ENCODE data around the gene SLC16A8.

The SLC16A8 gene

GRCh38 chr22:38097058-38097457 lies 13.1 kb upstream of the SLC16A8 start:
- no peak for DNase-seq (ENCODE audit: extremely low read depth, low read depth)
- H3K4me3 ChIP-seq (replicated peaks; ENCODE audit: low read depth, low read length): no peak overlapping the region
- TF ChIP-seq CTCF (IDR thresholded peaks at IDR 0.05; ENCODE audit: low read depth, low read length, missing control alignments): no peak

GRCh38 chr22:38089474-38089851 lies 5.5 kb upstream of the SLC16A8 start:
- H3K4me3 ChIP-seq (replicated peaks; ENCODE audit: low read depth, low read length): no peak overlapping the region
- no peak for TF ChIP-seq CTCF (IDR thresholded peaks at IDR 0.05; ENCODE audit: low read depth, low read length, missing control alignments)
- DNase-seq (ENCODE audit: extremely low read depth, low read depth): no peak

- no peak for DNase-seq (ENCODE audit: extremely low read depth, low read depth)
- H3K4me3 ChIP-seq (replicated peaks; ENCODE audit: low read depth, low read length): 0 out of 2 replicates have a peak overlapping the region, but pooled peaks have one; percentile 9
- no peak for TF ChIP-seq CTCF (IDR thresholded peaks at IDR 0.05; ENCODE audit: low read depth, low read length, missing control alignments)
Observed at GRCh38 chr22:38088629-38089473, 4.9 kb upstream of the SLC16A8 start.

GRCh38 chr22:38087855-38088254 lies 3.9 kb upstream of the SLC16A8 start:
- DNase-seq (ENCODE audit: extremely low read depth, low read depth): no peak
- H3K4me3 ChIP-seq (replicated peaks; ENCODE audit: low read depth, low read length): no peak overlapping the region
- TF ChIP-seq CTCF (IDR thresholded peaks at IDR 0.05; ENCODE audit: low read depth, low read length, missing control alignments): no peak

GRCh38 chr22:38086942-38087341 lies 3.0 kb upstream of the SLC16A8 start:
- H3K4me3 ChIP-seq (replicated peaks; ENCODE audit: low read depth, low read length): no peak overlapping the region
- DNase-seq (ENCODE audit: extremely low read depth, low read depth): no peak
- TF ChIP-seq CTCF (IDR thresholded peaks at IDR 0.05; ENCODE audit: low read depth, low read length, missing control alignments): no peak

- no peak for TF ChIP-seq CTCF (IDR thresholded peaks at IDR 0.05; ENCODE audit: low read depth, low read length, missing control alignments)
- no peak for DNase-seq (ENCODE audit: extremely low read depth, low read depth)
- no peak overlapping the region for H3K4me3 ChIP-seq (replicated peaks; ENCODE audit: low read depth, low read length)
Observed at GRCh38 chr22:38086001-38086845, 2.2 kb upstream of the SLC16A8 start.
